GM23338 (cell line): ENCODE results near the gene ZFP90. TPM values are rescaled to one million over a fixed set of nuclear protein-coding genes. Genes with fewer than 3 reads are reported as not detected.

ENCODE experiments used
- ATAC-seq: fragments of 200-7000 bp; cut with Tn5 transposase; 3 replicates; pipeline ENCODE4 v1.9.1; 2020
- DNase-seq: peaks from one replicate; pipeline ENCODE4 v3.0.0-alpha.2; 2015; ENCODE audit warnings: low spot score
- H2AFZ ChIP-seq: fragments of 200-600 bp; sonication (generic); 2 replicates; pipeline ENCODE4 v1.8.0; 2016; ENCODE audit warnings: antibody characterized with exemption, mild to moderate bottlenecking, moderate library complexity
- H3F3A ChIP-seq: fragments of 200-600 bp; sonication (generic); replicated peaks from 2 replicates; pipeline ENCODE4 v1.8.0; 2017; ENCODE audit warnings: antibody characterized with exemption, mixed run types, low read depth
- H3K27ac ChIP-seq: fragments of 200-600 bp; sonication (generic); 2 replicates; pipeline ENCODE4 v1.6.1; 2016; ENCODE audit warnings: low read depth
- H3K27me3 ChIP-seq: fragments of 200-600 bp; sonication (generic); 2 replicates; pipeline ENCODE4 v1.8.0; 2016; ENCODE audit warnings: mild to moderate bottlenecking, mixed run types, moderate library complexity; ENCODE audit not compliant: insufficient read depth
- H3K36me3 ChIP-seq: fragments of 200-600 bp; sonication (generic); 2 replicates; pipeline ENCODE4 v1.8.0; 2016; ENCODE audit warnings: mild to moderate bottlenecking; ENCODE audit not compliant: insufficient read depth
- H3K4me1 ChIP-seq: fragments of 200-600 bp; sonication (generic); 2 replicates; pipeline ENCODE4 v1.8.0; 2016; ENCODE audit warnings: mild to moderate bottlenecking, moderate library complexity; ENCODE audit not compliant: insufficient read depth
- H3K4me2 ChIP-seq: fragments of 200-600 bp; sonication (generic); 2 replicates; pipeline ENCODE4 v1.7.1; 2017; ENCODE audit warnings: mixed run types
- H3K4me3 ChIP-seq: fragments of 200-600 bp; sonication (generic); 2 replicates; pipeline ENCODE4 v1.6.1; 2016; ENCODE audit warnings: mixed run types
- H3K79me2 ChIP-seq: fragments of 200-600 bp; sonication (generic); replicated peaks from 2 replicates; pipeline ENCODE4 v1.8.0; 2017; ENCODE audit warnings: mild to moderate bottlenecking; ENCODE audit not compliant: insufficient read depth
- H3K9me2 ChIP-seq: fragments of 200-600 bp; sonication (generic); 2 replicates; pipeline ENCODE4 v1.8.0; 2017; ENCODE audit not compliant: insufficient read depth
- H4K20me1 ChIP-seq: fragments of 200-600 bp; sonication (generic); replicated peaks from 2 replicates; pipeline ENCODE4 v1.8.0; 2017; ENCODE audit warnings: mild to moderate bottlenecking; ENCODE audit not compliant: insufficient read depth
- H3K27ac Mint-ChIP-seq: 2 replicates; pipeline ENCODE4 v1.8.0; 2020; ENCODE audit warnings: inconsistent platforms, mild to moderate bottlenecking, moderate library complexity, mixed read lengths
- H3K27me3 Mint-ChIP-seq: 3 replicates; pipeline ENCODE4 v1.8.0; 2022; ENCODE audit warnings: low read depth, mild to moderate bottlenecking, moderate library complexity, mixed read lengths, inconsistent platforms; ENCODE audit not compliant: insufficient read depth, poor library complexity
- H3K36me3 Mint-ChIP-seq: 3 replicates; pipeline ENCODE4 v1.8.0; 2021; ENCODE audit warnings: low read depth, mild to moderate bottlenecking, inconsistent platforms, moderate library complexity, mixed read lengths
- H3K4me1 Mint-ChIP-seq: 3 replicates; pipeline ENCODE4 v1.8.0; 2020; ENCODE audit warnings: mild to moderate bottlenecking, inconsistent platforms, mixed read lengths
- H3K4me3 Mint-ChIP-seq: 3 replicates; pipeline ENCODE4 v1.8.0; 2021; ENCODE audit warnings: moderate library complexity, mild to moderate bottlenecking, inconsistent platforms, mixed read lengths
- H3K9me3 Mint-ChIP-seq: 3 replicates; pipeline ENCODE4 v1.8.0; 2020; ENCODE audit warnings: moderate library complexity, mild to moderate bottlenecking, inconsistent platforms, mixed read lengths
- NANOG ChIP-seq: IDR thresholded peaks from 2 replicates; pipeline ENCODE4 v1.6.1; 2016; ENCODE audit warnings: antibody characterized with exemption, borderline replicate concordance
- POLR2AphosphoS5 ChIP-seq: IDR thresholded peaks from 2 replicates; pipeline ENCODE4 v1.6.1; 2016; ENCODE audit warnings: antibody characterized with exemption, low read depth
- STAT1 ChIP-seq: IDR thresholded peaks from one replicate; pipeline ENCODE4 v1.6.1; 2016; ENCODE audit warnings: antibody characterized with exemption; ENCODE audit not compliant: unreplicated experiment
- ZNF331 ChIP-seq: fragments of 250-450 bp; sonication (Bioruptor Pico); IDR thresholded peaks from 2 replicates; pipeline ENCODE4 v1.5.0; 2020; ENCODE audit warnings: low read depth, mild to moderate bottlenecking, moderate library complexity
- polyA plus RNA-seq: library from polyadenylated mRNA; unstranded; fragments of >200 nt; fragmentation: Nextera tagmentation; extraction: Ambion mirVana; gene quantifications from 2 replicates; pipeline ENCODE4 v1.2.1, GENCODE V29; 2016
- total RNA-seq: library from RNA; depleted of rRNA; stranded (reverse); fragments of >200 nt; shearing (Covaris generic); gene quantifications from 2 replicates; pipeline ENCODE4 v1.2.3, GENCODE V29; 2014
- TF ChIP-seq, protein P1 (sequence below), 2 experiments: fragments of 200-600 bp in 1 of 2; sonication (generic) in 1 of 2; conservative IDR thresholded peaks; 2 replicates each; pipeline versions ENCODE4 v1.5.1 to v1.6.1; 2016 to 2017; ENCODE audit warnings: antibody characterized with exemption in 2 of 2, low read depth in 2 of 2, mild to moderate bottlenecking in 2 of 2, moderate library complexity in 1 of 2
- TF ChIP-seq, protein P2 (sequence below): IDR thresholded peaks from one replicate; pipeline ENCODE4 v1.6.1; 2018; ENCODE audit warnings: antibody characterized with exemption; ENCODE audit not compliant: unreplicated experiment
- TF ChIP-seq, protein P3 (sequence below): IDR thresholded peaks from 2 replicates; pipeline ENCODE4 v1.6.1; 2016; ENCODE audit warnings: antibody characterized with exemption
- TF ChIP-seq, protein P4 (sequence below): fragments of 250-450 bp; sonication (Bioruptor Pico); IDR thresholded peaks from 2 replicates; pipeline ENCODE4 v1.5.0; 2020; ENCODE audit warnings: mild to moderate bottlenecking, moderate library complexity

ZFP90 gene
- total and polyA plus RNA-seq, 2 experiments from 2014 or later = 12.8 to 14.6 TPM

DNA sequence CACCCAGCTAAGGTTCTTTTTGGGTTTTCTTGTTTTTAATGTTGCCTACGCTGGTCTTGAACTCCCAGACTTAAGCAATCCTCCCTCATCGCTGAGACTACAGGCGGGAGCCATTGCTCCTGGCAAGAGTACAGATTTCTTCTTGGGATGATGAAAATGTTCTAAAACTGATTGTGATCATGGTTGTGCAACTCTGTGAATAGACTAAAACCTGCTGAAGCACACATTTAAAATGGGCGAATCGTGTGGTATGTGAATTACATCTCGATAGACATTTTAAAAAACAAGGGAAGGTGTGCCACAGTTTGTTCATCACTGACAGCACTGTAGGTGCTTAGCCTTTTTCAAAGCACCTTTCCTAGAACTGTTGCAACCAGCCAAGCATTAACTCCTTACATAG is 57.2 kb downstream of the ZFP90 start:
- peaks cover 4% of the 10 kb centered on the region; the same call in 2 of the 3 replicates for H3K4me1 Mint-ChIP-seq
- no peaks in the 10 kb centered on the region for H3K9me2 ChIP-seq
- no peak for DNase-seq

More for the DNA sequence above, 57.2 kb downstream of the ZFP90 start:
- TF ChIP-seq ZNF331 (CRISPR knock-in tag) (no peak), NANOG (no peak), STAT1 (no peak), POLR2AphosphoS5 (no peak)
- TF ChIP-seq, protein P1, sequence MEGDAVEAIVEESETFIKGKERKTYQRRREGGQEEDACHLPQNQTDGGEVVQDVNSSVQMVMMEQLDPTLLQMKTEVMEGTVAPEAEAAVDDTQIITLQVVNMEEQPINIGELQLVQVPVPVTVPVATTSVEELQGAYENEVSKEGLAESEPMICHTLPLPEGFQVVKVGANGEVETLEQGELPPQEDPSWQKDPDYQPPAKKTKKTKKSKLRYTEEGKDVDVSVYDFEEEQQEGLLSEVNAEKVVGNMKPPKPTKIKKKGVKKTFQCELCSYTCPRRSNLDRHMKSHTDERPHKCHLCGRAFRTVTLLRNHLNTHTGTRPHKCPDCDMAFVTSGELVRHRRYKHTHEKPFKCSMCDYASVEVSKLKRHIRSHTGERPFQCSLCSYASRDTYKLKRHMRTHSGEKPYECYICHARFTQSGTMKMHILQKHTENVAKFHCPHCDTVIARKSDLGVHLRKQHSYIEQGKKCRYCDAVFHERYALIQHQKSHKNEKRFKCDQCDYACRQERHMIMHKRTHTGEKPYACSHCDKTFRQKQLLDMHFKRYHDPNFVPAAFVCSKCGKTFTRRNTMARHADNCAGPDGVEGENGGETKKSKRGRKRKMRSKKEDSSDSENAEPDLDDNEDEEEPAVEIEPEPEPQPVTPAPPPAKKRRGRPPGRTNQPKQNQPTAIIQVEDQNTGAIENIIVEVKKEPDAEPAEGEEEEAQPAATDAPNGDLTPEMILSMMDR (conservative IDR thresholded peaks at IDR 0.05; ENCODE audit: low read depth in 2 of 2) = no peak
- TF ChIP-seq, protein P2, sequence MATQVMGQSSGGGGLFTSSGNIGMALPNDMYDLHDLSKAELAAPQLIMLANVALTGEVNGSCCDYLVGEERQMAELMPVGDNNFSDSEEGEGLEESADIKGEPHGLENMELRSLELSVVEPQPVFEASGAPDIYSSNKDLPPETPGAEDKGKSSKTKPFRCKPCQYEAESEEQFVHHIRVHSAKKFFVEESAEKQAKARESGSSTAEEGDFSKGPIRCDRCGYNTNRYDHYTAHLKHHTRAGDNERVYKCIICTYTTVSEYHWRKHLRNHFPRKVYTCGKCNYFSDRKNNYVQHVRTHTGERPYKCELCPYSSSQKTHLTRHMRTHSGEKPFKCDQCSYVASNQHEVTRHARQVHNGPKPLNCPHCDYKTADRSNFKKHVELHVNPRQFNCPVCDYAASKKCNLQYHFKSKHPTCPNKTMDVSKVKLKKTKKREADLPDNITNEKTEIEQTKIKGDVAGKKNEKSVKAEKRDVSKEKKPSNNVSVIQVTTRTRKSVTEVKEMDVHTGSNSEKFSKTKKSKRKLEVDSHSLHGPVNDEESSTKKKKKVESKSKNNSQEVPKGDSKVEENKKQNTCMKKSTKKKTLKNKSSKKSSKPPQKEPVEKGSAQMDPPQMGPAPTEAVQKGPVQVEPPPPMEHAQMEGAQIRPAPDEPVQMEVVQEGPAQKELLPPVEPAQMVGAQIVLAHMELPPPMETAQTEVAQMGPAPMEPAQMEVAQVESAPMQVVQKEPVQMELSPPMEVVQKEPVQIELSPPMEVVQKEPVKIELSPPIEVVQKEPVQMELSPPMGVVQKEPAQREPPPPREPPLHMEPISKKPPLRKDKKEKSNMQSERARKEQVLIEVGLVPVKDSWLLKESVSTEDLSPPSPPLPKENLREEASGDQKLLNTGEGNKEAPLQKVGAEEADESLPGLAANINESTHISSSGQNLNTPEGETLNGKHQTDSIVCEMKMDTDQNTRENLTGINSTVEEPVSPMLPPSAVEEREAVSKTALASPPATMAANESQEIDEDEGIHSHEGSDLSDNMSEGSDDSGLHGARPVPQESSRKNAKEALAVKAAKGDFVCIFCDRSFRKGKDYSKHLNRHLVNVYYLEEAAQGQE = no peak
- TF ChIP-seq, protein P3, sequence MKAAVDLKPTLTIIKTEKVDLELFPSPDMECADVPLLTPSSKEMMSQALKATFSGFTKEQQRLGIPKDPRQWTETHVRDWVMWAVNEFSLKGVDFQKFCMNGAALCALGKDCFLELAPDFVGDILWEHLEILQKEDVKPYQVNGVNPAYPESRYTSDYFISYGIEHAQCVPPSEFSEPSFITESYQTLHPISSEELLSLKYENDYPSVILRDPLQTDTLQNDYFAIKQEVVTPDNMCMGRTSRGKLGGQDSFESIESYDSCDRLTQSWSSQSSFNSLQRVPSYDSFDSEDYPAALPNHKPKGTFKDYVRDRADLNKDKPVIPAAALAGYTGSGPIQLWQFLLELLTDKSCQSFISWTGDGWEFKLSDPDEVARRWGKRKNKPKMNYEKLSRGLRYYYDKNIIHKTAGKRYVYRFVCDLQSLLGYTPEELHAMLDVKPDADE = no peak
- TF ChIP-seq, protein P4, sequence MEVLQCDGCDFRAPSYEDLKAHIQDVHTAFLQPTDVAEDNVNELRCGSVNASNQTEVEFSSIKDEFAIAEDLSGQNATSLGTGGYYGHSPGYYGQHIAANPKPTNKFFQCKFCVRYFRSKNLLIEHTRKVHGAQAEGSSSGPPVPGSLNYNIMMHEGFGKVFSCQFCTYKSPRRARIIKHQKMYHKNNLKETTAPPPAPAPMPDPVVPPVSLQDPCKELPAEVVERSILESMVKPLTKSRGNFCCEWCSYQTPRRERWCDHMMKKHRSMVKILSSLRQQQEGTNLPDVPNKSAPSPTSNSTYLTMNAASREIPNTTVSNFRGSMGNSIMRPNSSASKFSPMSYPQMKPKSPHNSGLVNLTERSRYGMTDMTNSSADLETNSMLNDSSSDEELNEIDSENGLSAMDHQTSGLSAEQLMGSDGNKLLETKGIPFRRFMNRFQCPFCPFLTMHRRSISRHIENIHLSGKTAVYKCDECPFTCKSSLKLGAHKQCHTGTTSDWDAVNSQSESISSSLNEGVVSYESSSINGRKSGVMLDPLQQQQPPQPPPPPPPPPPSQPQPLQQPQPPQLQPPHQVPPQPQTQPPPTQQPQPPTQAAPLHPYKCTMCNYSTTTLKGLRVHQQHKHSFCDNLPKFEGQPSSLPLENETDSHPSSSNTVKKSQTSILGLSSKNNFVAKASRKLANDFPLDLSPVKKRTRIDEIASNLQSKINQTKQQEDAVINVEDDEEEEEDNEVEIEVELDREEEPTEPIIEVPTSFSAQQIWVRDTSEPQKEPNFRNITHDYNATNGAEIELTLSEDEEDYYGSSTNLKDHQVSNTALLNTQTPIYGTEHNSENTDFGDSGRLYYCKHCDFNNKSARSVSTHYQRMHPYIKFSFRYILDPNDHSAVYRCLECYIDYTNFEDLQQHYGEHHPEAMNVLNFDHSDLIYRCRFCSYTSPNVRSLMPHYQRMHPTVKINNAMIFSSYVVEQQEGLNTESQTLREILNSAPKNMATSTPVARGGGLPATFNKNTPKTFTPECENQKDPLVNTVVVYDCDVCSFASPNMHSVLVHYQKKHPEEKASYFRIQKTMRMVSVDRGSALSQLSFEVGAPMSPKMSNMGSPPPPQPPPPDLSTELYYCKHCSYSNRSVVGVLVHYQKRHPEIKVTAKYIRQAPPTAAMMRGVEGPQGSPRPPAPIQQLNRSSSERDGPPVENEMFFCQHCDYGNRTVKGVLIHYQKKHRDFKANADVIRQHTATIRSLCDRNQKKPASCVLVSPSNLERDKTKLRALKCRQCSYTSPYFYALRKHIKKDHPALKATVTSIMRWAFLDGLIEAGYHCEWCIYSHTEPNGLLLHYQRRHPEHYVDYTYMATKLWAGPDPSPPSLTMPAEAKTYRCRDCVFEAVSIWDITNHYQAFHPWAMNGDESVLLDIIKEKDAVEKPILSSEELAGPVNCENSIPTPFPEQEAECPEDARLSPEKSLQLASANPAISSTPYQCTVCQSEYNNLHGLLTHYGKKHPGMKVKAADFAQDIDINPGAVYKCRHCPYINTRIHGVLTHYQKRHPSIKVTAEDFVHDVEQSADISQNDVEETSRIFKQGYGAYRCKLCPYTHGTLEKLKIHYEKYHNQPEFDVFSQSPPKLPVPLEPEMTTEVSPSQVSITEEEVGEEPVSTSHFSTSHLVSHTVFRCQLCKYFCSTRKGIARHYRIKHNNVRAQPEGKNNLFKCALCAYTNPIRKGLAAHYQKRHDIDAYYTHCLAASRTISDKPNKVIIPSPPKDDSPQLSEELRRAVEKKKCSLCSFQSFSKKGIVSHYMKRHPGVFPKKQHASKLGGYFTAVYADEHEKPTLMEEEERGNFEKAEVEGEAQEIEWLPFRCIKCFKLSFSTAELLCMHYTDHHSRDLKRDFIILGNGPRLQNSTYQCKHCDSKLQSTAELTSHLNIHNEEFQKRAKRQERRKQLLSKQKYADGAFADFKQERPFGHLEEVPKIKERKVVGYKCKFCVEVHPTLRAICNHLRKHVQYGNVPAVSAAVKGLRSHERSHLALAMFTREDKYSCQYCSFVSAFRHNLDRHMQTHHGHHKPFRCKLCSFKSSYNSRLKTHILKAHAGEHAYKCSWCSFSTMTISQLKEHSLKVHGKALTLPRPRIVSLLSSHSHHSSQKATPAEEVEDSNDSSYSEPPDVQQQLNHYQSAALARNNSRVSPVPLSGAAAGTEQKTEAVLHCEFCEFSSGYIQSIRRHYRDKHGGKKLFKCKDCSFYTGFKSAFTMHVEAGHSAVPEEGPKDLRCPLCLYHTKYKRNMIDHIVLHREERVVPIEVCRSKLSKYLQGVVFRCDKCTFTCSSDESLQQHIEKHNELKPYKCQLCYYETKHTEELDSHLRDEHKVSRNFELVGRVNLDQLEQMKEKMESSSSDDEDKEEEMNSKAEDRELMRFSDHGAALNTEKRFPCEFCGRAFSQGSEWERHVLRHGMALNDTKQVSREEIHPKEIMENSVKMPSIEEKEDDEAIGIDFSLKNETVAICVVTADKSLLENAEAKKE (CRISPR knock-in tag) = no peak
- Histone ChIP-seq H3K27me3 (no peaks in the 10 kb centered on the region), H3K4me1 (peaks cover 3% of the 10 kb centered on the region; the same call in 1 of the 2 replicates), H2AFZ (no peak overlapping the region), H3K27ac (no peak overlapping the region), H3F3A (0 out of 2 replicates have a peak, but pooled peaks cover 3% of the 10 kb centered on the region), H3K4me3 (no peak overlapping the region), H4K20me1 (no peaks in the 10 kb centered on the region), H3K79me2 (no peaks in the 10 kb centered on the region), H3K36me3 (no peaks in the 10 kb centered on the region), H3K4me2 (no peak overlapping the region)
- Mint-ChIP-seq H3K36me3 (peaks cover 16% of the 10 kb centered on the region; the same call in 2 of the 3 replicates), H3K9me3 (peaks cover 16% of the 10 kb centered on the region; the same call in 2 of the 3 replicates), H3K4me3 (no peak overlapping the region), H3K27ac (no peak overlapping the region), H3K27me3 (no peaks in the 10 kb centered on the region)
- no peak for ATAC-seq
